ENCODE results near the gene PIPOX. TPM values are rescaled to one million over a fixed set of nuclear protein-coding genes. Genes with fewer than 3 reads are reported as not detected.

The PIPOX gene
- total and polyA plus RNA-seq, 2 of the 8 experiments (the other 6 are each of a cell fraction or from before 2014, with no cell fraction given), result 57.2 to 99.6 TPM

DNA sequence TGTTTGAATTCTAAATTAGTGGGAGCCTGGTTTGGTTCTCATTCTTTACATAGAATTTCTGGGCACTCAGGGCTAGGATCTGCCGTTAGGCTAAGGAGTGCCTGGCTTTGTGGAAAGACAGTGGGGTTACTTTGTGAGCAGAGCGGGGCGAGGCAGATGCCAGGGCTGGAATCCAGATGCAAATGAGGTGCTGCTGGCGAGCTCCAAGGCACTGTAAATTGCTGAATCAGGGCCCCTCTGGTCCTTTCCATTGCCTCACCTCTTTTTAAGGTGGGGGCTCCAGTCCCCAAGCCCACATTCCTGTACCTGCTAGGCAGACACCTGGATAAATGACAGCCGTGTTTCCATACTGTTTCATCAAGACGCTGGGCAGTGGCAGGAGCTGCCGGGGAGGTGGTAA is 33.8 kb downstream of the PIPOX start (continued):
- peak; percentile 89 for TF ChIP-seq BACH1 (IDR thresholded peaks at IDR 0.05; ENCODE audit: low read length)
- no peak for TF ChIP-seq KDM4A (IDR thresholded peaks at IDR 0.05; ENCODE audit: low read depth, low read length, severe bottlenecking)
- TF ChIP-seq TCF12 (IDR thresholded peaks at IDR 0.05; ENCODE audit: low read depth, low read length), result 0 out of 2 replicates have a peak, but pooled peaks have one; percentile 12
- TF ChIP-seq HDAC6 (IDR thresholded peaks at IDR 0.05; ENCODE audit: low read depth, low read length), result no peak
- TF ChIP-seq GTF2F1 (IDR thresholded peaks at IDR 0.05; ENCODE audit: borderline replicate concordance, low read depth, low read length), result no peak
- TF ChIP-seq JUND (IDR thresholded peaks at IDR 0.05; ENCODE audit: low read length), result 0 out of 2 replicates have a peak, but pooled peaks have one; percentile 21
- no peak for TF ChIP-seq EZH2 (IDR thresholded peaks at IDR 0.05; ENCODE audit: low read depth, low read length, severe bottlenecking)
- TF ChIP-seq SP1 (IDR thresholded peaks at IDR 0.05; ENCODE audit: low read depth, low read length), result 0 out of 2 replicates have a peak, but pooled peaks have one; percentile 38
- TF ChIP-seq TEAD4 (IDR thresholded peaks at IDR 0.05; ENCODE audit: low read depth, low read length), result peak; percentile 85
- TF ChIP-seq BRCA1 (IDR thresholded peaks at IDR 0.05; ENCODE audit: low read depth, low read length), result no peak
